HFFc6 (cell line): ENCODE data around the gene IARS1. TPM values are rescaled to one million over a fixed set of nuclear protein-coding genes. Genes with fewer than 3 reads are reported as not detected.
A peak's percentile ranks its signal among the peaks of the same experiment; 100 is the strongest.

Source experiments
- DNase-seq: peaks from one replicate; pipeline ENCODE4 v3.0.0-alpha.2; 2018
- H3K27ac Mint-ChIP-seq: 2 replicates; pipeline ENCODE4 v1.8.0; 2020; ENCODE audit warnings: mild to moderate bottlenecking, mixed read lengths
- H3K27me3 Mint-ChIP-seq: 2 replicates; pipeline ENCODE4 v1.8.0; 2021; ENCODE audit warnings: mild to moderate bottlenecking, moderate library complexity, mixed read lengths; ENCODE audit not compliant: insufficient read depth
- H3K36me3 Mint-ChIP-seq: 2 replicates; pipeline ENCODE4 v1.8.0; 2021; ENCODE audit warnings: low read depth, mixed read lengths
- H3K4me1 Mint-ChIP-seq: 2 replicates; pipeline ENCODE4 v1.8.0; 2020; ENCODE audit warnings: low read depth, mixed read lengths
- H3K4me3 Mint-ChIP-seq: 2 replicates; pipeline ENCODE4 v1.8.0; 2020; ENCODE audit warnings: mild to moderate bottlenecking, moderate library complexity, mixed read lengths
- H3K9me3 Mint-ChIP-seq: 2 replicates; pipeline ENCODE4 v1.8.0; 2020; ENCODE audit warnings: mild to moderate bottlenecking, mixed read lengths
- CTCF ChIP-seq: fragments of 200-600 bp; sonication (generic); IDR thresholded peaks from 2 replicates; pipeline ENCODE4 v1.5.0; 2021; ENCODE audit warnings: antibody characterized with exemption, mild to moderate bottlenecking
- total RNA-seq, 6 experiments: library from RNA; stranded (reverse); fragmentation: NEBNext Ultra II Directional; extraction: Animal tissue kit (Norgen Biotek cat#: 25700); gene quantifications; 2 replicates in 1 of 6; 3 replicates in 5 of 6; pipeline ENCODE4 v1.2.3, GENCODE V29; 2021

Gene IARS1
- total RNA-seq, 6 experiments from 2014 or later, result 155 to 179 (median 171) TPM

- no peaks in the 10 kb centered on the region for H3K9me3 Mint-ChIP-seq
- peaks cover 5% of the 10 kb centered on the region for H3K36me3 Mint-ChIP-seq
- TF ChIP-seq CTCF, result no peak
- peaks cover 28% of the 10 kb centered on the region for H3K4me1 Mint-ChIP-seq
- no peaks in the 10 kb centered on the region for H3K27me3 Mint-ChIP-seq
- H3K27ac Mint-ChIP-seq, result peak overlapping the region; percentile 99
- H3K4me3 Mint-ChIP-seq, result peak overlapping the region; percentile 95
- DNase-seq, result no peak
Observed at GRCh38 chr9:92324431-92324830, 30.9 kb upstream of the IARS1 start.

GRCh38 chr9:92315456-92315855, 22.0 kb upstream of the IARS1 start:
- H3K36me3 Mint-ChIP-seq, result peaks cover 45% of the 10 kb centered on the region
- TF ChIP-seq CTCF, result no peak
- H3K4me3 Mint-ChIP-seq, result no peak overlapping the region
- H3K9me3 Mint-ChIP-seq, result no peaks in the 10 kb centered on the region
- no peaks in the 10 kb centered on the region for H3K27me3 Mint-ChIP-seq
- H3K27ac Mint-ChIP-seq, result no peak overlapping the region
- peaks cover 25% of the 10 kb centered on the region for H3K4me1 Mint-ChIP-seq
- no peak for DNase-seq

GRCh38 chr9:92313624-92314012, 20.1 kb upstream of the IARS1 start:
- Mint-ChIP-seq H3K4me1 (peaks cover 25% of the 10 kb centered on the region), H3K9me3 (no peaks in the 10 kb centered on the region), H3K4me3 (no peak overlapping the region), H3K27ac (peak overlapping the region; percentile 55), H3K36me3 (peaks cover 37% of the 10 kb centered on the region), H3K27me3 (no peaks in the 10 kb centered on the region)
- DNase-seq, result no peak
- TF ChIP-seq CTCF, result no peak

GRCh38 chr9:92312887-92313623, 19.6 kb upstream of the IARS1 start:
- no peak for TF ChIP-seq CTCF
- no peak overlapping the region for H3K4me3 Mint-ChIP-seq
- H3K4me1 Mint-ChIP-seq, result peaks cover 25% of the 10 kb centered on the region
- no peaks in the 10 kb centered on the region for H3K9me3 Mint-ChIP-seq
- H3K27ac Mint-ChIP-seq, result peak overlapping the region; percentile 55
- DNase-seq, result no peak
- H3K27me3 Mint-ChIP-seq, result no peaks in the 10 kb centered on the region
- H3K36me3 Mint-ChIP-seq, result peaks cover 37% of the 10 kb centered on the region

GRCh38 chr9:92310562-92310961, 17.1 kb upstream of the IARS1 start:
- DNase-seq, result no peak
- no peaks in the 10 kb centered on the region for H3K27me3 Mint-ChIP-seq
- peaks cover 34% of the 10 kb centered on the region for H3K36me3 Mint-ChIP-seq
- peaks cover 25% of the 10 kb centered on the region for H3K4me1 Mint-ChIP-seq
- no peak overlapping the region for H3K27ac Mint-ChIP-seq
- no peaks in the 10 kb centered on the region for H3K9me3 Mint-ChIP-seq
- TF ChIP-seq CTCF, result no peak
- H3K4me3 Mint-ChIP-seq, result no peak overlapping the region
